Transverse colon (tissue), 3 donors: ENCODE measurements around the gene CD8A.

Experiments
- CTCF ChIP-seq, 5 experiments: fragments of 200-600 bp in 3 of 5; fragments of 450-650 bp in 2 of 5; sonication (generic) in 3 of 5; IDR thresholded peaks; 1 replicate in 2 of 5; 2 replicates in 3 of 5; pipeline ENCODE4 v1.5.1; 2016 to 2017; ENCODE audit warnings: antibody characterized with exemption in 5 of 5, inconsistent platforms in 3 of 5, mild to moderate bottlenecking in 2 of 5, moderate library complexity in 1 of 5
- EP300 ChIP-seq: sonication (generic); formaldehyde crosslinking; IDR thresholded peaks from one replicate; pipeline ENCODE4 v1.6.1; 2017; ENCODE audit warnings: antibody characterized with exemption, low read depth
- POLR2A ChIP-seq: fragments of 450-650 bp; IDR thresholded peaks from one replicate; pipeline ENCODE4 v1.6.1; 2016; ENCODE audit warnings: antibody characterized with exemption, mild to moderate bottlenecking, moderate library complexity

GRCh38 chr2:86775338-86775737, 15.4 kb downstream of the CD8A start:
- no peak for TF ChIP-seq CTCF (IDR thresholded peaks at IDR 0.05)
- no peak for TF ChIP-seq POLR2A
- TF ChIP-seq EP300, result no peak
